Hepatocyte (in vitro differentiated cells): Measurements from ENCODE around the gene COX10.

Experiments
- CTCF ChIP-seq: fragments of 200-600 bp; sonication (generic); IDR thresholded peaks from 2 replicates; pipeline ENCODE4 v1.5.1; 2016; ENCODE audit warnings: antibody characterized with exemption, mild to moderate bottlenecking; ENCODE audit not compliant: poor library complexity
- EZH2 ChIP-seq: fragments of 200-600 bp; sonication (generic); IDR thresholded peaks from 2 replicates; pipeline ENCODE4 v1.6.1; 2016; ENCODE audit warnings: antibody characterized with exemption, mild to moderate bottlenecking, borderline replicate concordance
- EZH2phosphoT487 ChIP-seq: fragments of 200-600 bp; sonication (generic); IDR thresholded peaks from one replicate; pipeline ENCODE4 v1.6.1; 2018; ENCODE audit warnings: antibody characterized with exemption, mild to moderate bottlenecking, low read depth, moderate library complexity; ENCODE audit not compliant: unreplicated experiment, severe bottlenecking

- TF ChIP-seq CTCF (no peak), EZH2phosphoT487 (no peak), EZH2 (no peak)
Observed at GRCh38 chr17:14068542-14069250, 608 bp upstream of the COX10 start.
